HPDE6-E6E7 (cell line): ENCODE measurements around the gene KHDC1L.
"Not testable (repeated sequence)": the region's sequence is repeated elsewhere in the genome, so short reads cannot be mapped to it uniquely, and the experiment has no call there.

Source experiments
- DNase-seq: peaks from one replicate; pipeline ENCODE4 v3.0.0; 2011; ENCODE audit warnings: missing footprints; ENCODE audit errors: extremely low spot score

KHDC1L gene

GRCh38 chr6:73204252-73204651 is 21.0 kb downstream of the KHDC1L start:
- DNase-seq, result no peak

- no peak for DNase-seq
Measured at GRCh38 chr6:73203098-73203497, 22.2 kb downstream of the KHDC1L start.

GRCh38 chr6:73200735-73201134 is 24.6 kb downstream of the KHDC1L start:
- DNase-seq, result no peak

- no peak for DNase-seq
Measured at GRCh38 chr6:73200247-73200646, 25.0 kb downstream of the KHDC1L start.

- DNase-seq, result no peak
Measured at GRCh38 chr6:73194744-73195143, 30.6 kb downstream of the KHDC1L start.

- not testable (repeated sequence) for DNase-seq
Measured at GRCh38 chr6:73193302-73193701, 32.0 kb downstream of the KHDC1L start.

- DNase-seq, result no peak
Measured at GRCh38 chr6:73182021-73182607, 43.2 kb downstream of the KHDC1L start.

GRCh38 chr6:73180763-73181619 is 44.3 kb downstream of the KHDC1L start:
- peak; percentile 49 for DNase-seq

- no peak for DNase-seq
Measured at GRCh38 chr6:73180076-73180738, 45.1 kb downstream of the KHDC1L start.

GRCh38 chr6:73177221-73177944 is 47.9 kb downstream of the KHDC1L start:
- no peak for DNase-seq

GRCh38 chr6:73176057-73176456 is 49.2 kb downstream of the KHDC1L start:
- DNase-seq, result no peak

- DNase-seq, result no peak
Measured at GRCh38 chr6:73174646-73175045, 50.6 kb downstream of the KHDC1L start.
